Vagina (tissue), 2 donors: ENCODE data around the gene PANK3. TPM values are rescaled to one million over a fixed set of nuclear protein-coding genes. Genes with fewer than 3 reads are reported as not detected.

Experiments used
- DNase-seq, 2 donors: peaks; one replicate each; pipeline ENCODE4 v3.0.0-alpha.2; 2017; ENCODE audit errors: extremely low spot score in 2 of 2
- H3K27ac ChIP-seq: fragments of 200-600 bp; sonication (generic); one replicate; pipeline ENCODE4 v1.5.1; 2019
- H3K27me3 ChIP-seq: fragments of 200-600 bp; sonication (generic); one replicate; pipeline ENCODE4 v1.5.1; 2019
- H3K36me3 ChIP-seq, 2 donors: fragments of 200-600 bp; sonication (generic); one replicate each; pipeline ENCODE4 v1.5.1; 2017 to 2019
- H3K4me1 ChIP-seq: fragments of 200-600 bp; sonication (generic); one replicate; pipeline ENCODE4 v1.5.1; 2019
- H3K4me3 ChIP-seq, 2 donors: fragments of 200-600 bp; sonication (generic); 1 replicate in 1 of 2; 2 replicates in 1 of 2; pipeline ENCODE4 v1.5.1; 2016 to 2019
- H3K9me3 ChIP-seq: fragments of 200-600 bp; sonication (generic); one replicate; pipeline ENCODE4 v1.5.1; 2019
- CTCF ChIP-seq, 3 experiments: fragments of 450-650 bp in 2 of 3; fragments of 200-600 bp in 1 of 3; sonication (generic) in 1 of 3; IDR thresholded peaks; one replicate each; pipeline ENCODE4 v1.5.1; 2017 to 2019; ENCODE audit warnings: antibody characterized with exemption in 3 of 3, mild to moderate bottlenecking in 2 of 3, moderate library complexity in 2 of 3
- POLR2A ChIP-seq, 2 donors: fragments of 450-650 bp; IDR thresholded peaks; one replicate each; pipeline ENCODE4 v1.6.1; 2017; ENCODE audit warnings: antibody characterized with exemption in 2 of 2, mild to moderate bottlenecking in 2 of 2, moderate library complexity in 2 of 2
- POLR2AphosphoS5 ChIP-seq, 2 donors: sonication (generic); formaldehyde crosslinking; IDR thresholded peaks; one replicate each; pipeline ENCODE4 v1.9.0; 2017; ENCODE audit warnings: antibody characterized with exemption in 2 of 2, mild to moderate bottlenecking in 2 of 2, low read depth in 1 of 2; ENCODE audit not compliant: insufficient read depth in 1 of 2
- intact Hi-C: fragments of 100-400 bp; cut with DNase I; formaldehyde crosslinking; loops from one replicate; pipeline ENCODE4 v1.15.1; 2023
- total RNA-seq: library from RNA; depleted of rRNA; stranded (reverse); fragments of >200 nt; gene quantifications from one replicate; pipeline ENCODE4 v1.2.3, GENCODE V29; 2016

The PANK3 gene
- total RNA-seq, 1 donor from 2014 or later, result 29.5 TPM

DNA sequence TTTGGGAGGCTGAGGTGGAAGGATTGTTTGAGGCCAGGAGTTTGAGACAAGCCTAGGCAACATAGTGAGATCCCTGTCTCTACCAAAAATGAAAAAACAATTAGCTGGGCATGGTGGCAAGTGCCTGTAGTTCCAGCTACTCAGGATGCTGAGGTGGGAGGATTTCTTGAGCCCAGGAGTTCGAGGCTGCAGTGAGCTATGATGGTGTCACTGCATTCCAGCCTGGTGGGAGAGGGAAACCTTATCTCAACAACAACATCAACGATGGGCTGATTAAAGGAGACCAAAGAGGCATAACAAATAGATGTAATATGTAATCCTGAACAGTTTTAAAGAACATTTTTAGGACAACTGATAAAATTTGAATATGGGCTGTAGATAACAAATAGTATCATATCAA is 34.2 kb upstream of the PANK3 start:
- Histone ChIP-seq H3K4me3 (no peak overlapping the region), H3K9me3 (no peaks in the 10 kb centered on the region), H3K27me3 (no peaks in the 10 kb centered on the region), H3K36me3 (no peaks in the 10 kb centered on the region), H3K4me1 (no peaks in the 10 kb centered on the region), H3K27ac (no peak overlapping the region)
- no peak for TF ChIP-seq POLR2A (IDR thresholded peaks at IDR 0.05)
- TF ChIP-seq POLR2AphosphoS5 (IDR thresholded peaks at IDR 0.05; ENCODE audit: insufficient read depth in 1 of 2, low read depth in 1 of 2), result no peak
- TF ChIP-seq CTCF (IDR thresholded peaks at IDR 0.05), result no peak
- intact Hi-C loops, result no loop called here
- peak in 1 of 2 donors; percentile 25 for DNase-seq

GRCh38 chr5:168612996-168613395 is 33.8 kb upstream of the PANK3 start:
- TF ChIP-seq POLR2AphosphoS5 (IDR thresholded peaks at IDR 0.05; ENCODE audit: insufficient read depth in 1 of 2, low read depth in 1 of 2) (peak in 1 of 2 donors; percentile 49), POLR2A (IDR thresholded peaks at IDR 0.05) (no peak)
- no peaks in the 10 kb centered on the region for H3K27me3 ChIP-seq
- intact Hi-C loops, result no loop called here
- no peak overlapping the region for H3K4me3 ChIP-seq
- DNase-seq, result no peak
- H3K9me3 ChIP-seq, result no peaks in the 10 kb centered on the region
- H3K36me3 ChIP-seq, result no peaks in the 10 kb centered on the region
- H3K27ac ChIP-seq, result no peak overlapping the region
- no peaks in the 10 kb centered on the region for H3K4me1 ChIP-seq

DNA sequence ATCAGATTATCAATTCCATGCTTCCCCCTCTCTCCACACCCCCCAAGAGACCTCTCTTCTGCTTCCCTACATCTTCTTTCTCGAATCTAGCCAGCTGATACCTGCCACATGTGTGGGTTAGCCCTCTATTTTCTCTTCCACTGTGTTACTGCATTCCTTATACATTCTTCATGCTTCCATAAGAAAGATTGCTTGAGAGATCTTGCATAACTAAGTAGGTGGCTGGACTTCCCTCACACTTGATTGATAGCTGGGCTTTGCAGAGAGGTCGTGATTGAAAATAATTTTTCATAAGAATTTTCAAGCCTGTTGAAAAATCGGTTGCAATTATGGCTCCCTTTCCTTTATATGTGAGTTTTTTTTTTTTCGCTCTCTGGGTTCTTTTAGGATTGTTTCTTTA is 33.0 kb upstream of the PANK3 start:
- Histone ChIP-seq H3K9me3 (no peaks in the 10 kb centered on the region), H3K36me3 (no peaks in the 10 kb centered on the region), H3K27ac (no peak overlapping the region), H3K4me3 (no peak overlapping the region), H3K27me3 (no peaks in the 10 kb centered on the region), H3K4me1 (no peaks in the 10 kb centered on the region)
- TF ChIP-seq POLR2AphosphoS5 (IDR thresholded peaks at IDR 0.05; ENCODE audit: insufficient read depth in 1 of 2, low read depth in 1 of 2), result no peak
- no peak for TF ChIP-seq POLR2A (IDR thresholded peaks at IDR 0.05)
- no peak for TF ChIP-seq CTCF (IDR thresholded peaks at IDR 0.05)
- intact Hi-C loops, result no loop called here
- no peak for DNase-seq

GRCh38 chr5:168611165-168611564 is 32.0 kb upstream of the PANK3 start:
- DNase-seq, result no peak

GRCh38 chr5:168609806-168610482 is 30.8 kb upstream of the PANK3 start:
- no peak for DNase-seq
- Histone ChIP-seq H3K36me3 (no peaks in the 10 kb centered on the region), H3K4me3 (no peak overlapping the region), H3K4me1 (no peaks in the 10 kb centered on the region), H3K27ac (no peak overlapping the region), H3K27me3 (no peaks in the 10 kb centered on the region), H3K9me3 (no peaks in the 10 kb centered on the region)
- intact Hi-C loops, result no loop called here
- no peak for TF ChIP-seq CTCF (IDR thresholded peaks at IDR 0.05)
- TF ChIP-seq POLR2AphosphoS5 (IDR thresholded peaks at IDR 0.05; ENCODE audit: insufficient read depth in 1 of 2, low read depth in 1 of 2), result no peak
- TF ChIP-seq POLR2A (IDR thresholded peaks at IDR 0.05), result no peak

More at GRCh38 chr5:168611165-168611564, 32.0 kb upstream of the PANK3 start:
- TF ChIP-seq POLR2AphosphoS5 (IDR thresholded peaks at IDR 0.05; ENCODE audit: insufficient read depth in 1 of 2, low read depth in 1 of 2) (no peak), CTCF (IDR thresholded peaks at IDR 0.05) (no peak), POLR2A (IDR thresholded peaks at IDR 0.05) (no peak)
- H3K4me3 ChIP-seq, result no peak overlapping the region
- no peak overlapping the region for H3K27ac ChIP-seq
- H3K4me1 ChIP-seq, result no peaks in the 10 kb centered on the region
- H3K36me3 ChIP-seq, result no peaks in the 10 kb centered on the region
- H3K9me3 ChIP-seq, result no peaks in the 10 kb centered on the region
- H3K27me3 ChIP-seq, result no peaks in the 10 kb centered on the region
- intact Hi-C loops, result no loop called here
